K562 (cell line): ENCODE measurements around the gene AGPAT2. TPM values are rescaled to one million over a fixed set of nuclear protein-coding genes. Genes with fewer than 3 reads are reported as not detected.

Source experiments
- ATAC-seq: fragments of 200-7000 bp; cut with Tn5 transposase; 3 replicates; pipeline ENCODE4 v1.9.1; 2020; ENCODE audit warnings: moderate library complexity
- BruUV-seq: library from RNA; stranded (reverse); fragments of 400-500 nt; replicated peaks from 2 replicates; lab custom pipeline; 2021; lab: Mats Ljungman, UMichigan
- CTCF ChIA-PET: fragments of 300-600 bp; formaldehyde crosslinking; extraction: SDS; loops from one replicate; lab custom pipeline; 2021; ENCODE audit warnings: low intra/inter-chr PET ratio; lab: Yijun Ruan, JAX
- POLR2A ChIA-PET: fragments of 300-600, 350-650 bp; sonication (Branson Sonifier 250); formaldehyde crosslinking; extraction: SDS; loops from one replicate; lab custom pipeline; 2021; ENCODE audit warnings: antibody characterized with exemption, inconsistent platforms; lab: Yijun Ruan, JAX
- DNase-seq, 4 experiments: peaks; one replicate each; pipeline versions ENCODE4 v3.0.0 to v3.0.0-alpha.2; 2011 to 2018; ENCODE audit warnings: low spot score in 3 of 4, mixed read lengths in 3 of 4; ENCODE audit errors: extremely low read depth in 1 of 4
- FAIRE-seq: peaks from 2 replicates; lab custom pipeline; 2011; peaks lifted over from hg19 to GRCh38; lab: Jason Lieb, UNC
- H2AFZ ChIP-seq: 2 replicates; pipeline ENCODE4 v1.6.0; 2011; ENCODE audit warnings: low read depth, low read length, control low read depth, inconsistent platforms
- H3K27ac ChIP-seq: fragments of 200-600 bp; 3 replicates; pipeline ENCODE4 v1.8.0; 2011; ENCODE audit warnings: low read depth, mild to moderate bottlenecking, control low read depth, inconsistent platforms, low read length, moderate library complexity, mixed read lengths; ENCODE audit errors: extremely low read depth
- H3K27me3 ChIP-seq, 2 experiments: fragments of 300-600 bp in 1 of 2; 2 replicates in 1 of 2; 3 replicates in 1 of 2; pipeline versions ENCODE4 v1.6.0 to v1.8.0; 2011; ENCODE audit warnings: inconsistent platforms in 2 of 2, low read length in 2 of 2, mild to moderate bottlenecking in 1 of 2, mixed read lengths in 1 of 2, moderate library complexity in 1 of 2; ENCODE audit not compliant: control insufficient read depth in 2 of 2, insufficient read depth in 2 of 2
- H3K36me3 ChIP-seq: fragments of 300-600 bp; 3 replicates; pipeline ENCODE4 v1.8.0; 2011; ENCODE audit warnings: mild to moderate bottlenecking, low read length, inconsistent platforms; ENCODE audit not compliant: control insufficient read depth, insufficient read depth
- H3K4me1 ChIP-seq, 2 experiments: fragments of 200-600 bp in 1 of 2; replicated peaks in 1 of 2; 2 replicates in 1 of 2; 3 replicates in 1 of 2; pipeline versions ENCODE4 v1.5.1 to v1.8.0; 2011; ENCODE audit warnings: inconsistent platforms in 2 of 2, low read length in 2 of 2, mild to moderate bottlenecking in 1 of 2, mixed read lengths in 1 of 2, moderate library complexity in 1 of 2; ENCODE audit not compliant: control insufficient read depth in 2 of 2, insufficient read depth in 2 of 2
- H3K4me2 ChIP-seq: 2 replicates; pipeline ENCODE4 v1.6.1; 2011; ENCODE audit warnings: low read length, control low read depth, inconsistent platforms, mixed read lengths; ENCODE audit not compliant: insufficient read depth
- H3K4me3 ChIP-seq: fragments of 200-600 bp; sonication (generic), shearing (Covaris generic); 2 replicates; pipeline ENCODE4 v1.5.1; 2016; ENCODE audit warnings: control low read depth, inconsistent platforms
- H3K79me2 ChIP-seq: fragments of 200-600 bp; 3 replicates; pipeline ENCODE4 v1.8.0; 2011; ENCODE audit warnings: low read length, inconsistent platforms; ENCODE audit not compliant: control insufficient read depth, insufficient read depth
- H3K9ac ChIP-seq, 2 experiments: 2 replicates each; pipeline versions ENCODE4 v1.6.0 to v1.6.1; 2011; ENCODE audit warnings: low read depth in 2 of 2, low read length in 2 of 2, control low read depth in 1 of 2, inconsistent platforms in 1 of 2, mild to moderate bottlenecking in 1 of 2, mixed read lengths in 1 of 2; ENCODE audit not compliant: insufficient read depth in 1 of 2
- H3K9me1 ChIP-seq: one replicate; pipeline ENCODE4 v1.6.0; 2011; ENCODE audit warnings: inconsistent platforms, mild to moderate bottlenecking, low read length, moderate library complexity; ENCODE audit not compliant: control insufficient read depth, insufficient read depth
- H3K9me3 ChIP-seq: replicated peaks from 2 replicates; pipeline ENCODE4 v1.5.1; 2011; ENCODE audit warnings: low read depth, low read length, inconsistent platforms; ENCODE audit not compliant: control insufficient read depth, insufficient read depth
- H4K20me1 ChIP-seq: replicated peaks from 2 replicates; pipeline ENCODE4 v1.6.1; 2011; ENCODE audit warnings: low read length, inconsistent platforms, mixed read lengths; ENCODE audit not compliant: control insufficient read depth, insufficient read depth
- FOS ChIP-seq: IDR thresholded peaks from 3 replicates; pipeline ENCODE4 v1.6.1; 2011; ENCODE audit not compliant: insufficient read length; ENCODE audit errors: extremely low read depth
- KAT7 ChIP-seq: sonication (generic); formaldehyde crosslinking; IDR thresholded peaks from 2 replicates; pipeline ENCODE4 v1.8.0; 2022; ENCODE audit warnings: missing genetic modification reagents, mild to moderate bottlenecking, borderline replicate concordance
- POLR2G ChIP-seq: fragments of 200-400 bp; formaldehyde crosslinking; IDR thresholded peaks from 2 replicates; pipeline ENCODE4 v1.6.1; 2017; ENCODE audit warnings: low read depth, mild to moderate bottlenecking, antibody characterized with exemption, low read length, moderate library complexity
- RBFOX2 ChIP-seq: fragments of 200-400 bp; formaldehyde crosslinking; IDR thresholded peaks from 2 replicates; pipeline ENCODE4 v1.6.1; 2017; ENCODE audit warnings: low read depth, mild to moderate bottlenecking, low read length, moderate library complexity
- ZNF830 ChIP-seq: fragments of 250-450 bp; sonication (Bioruptor Pico); IDR thresholded peaks from 2 replicates; pipeline ENCODE4 v1.5.0; 2021; ENCODE audit warnings: mild to moderate bottlenecking
- WGBS: fragments of 100-300 bp; shearing (Covaris generic); methylation state at CpG from one replicate; pipeline ENCODE4 v1.1.6; 2016; ENCODE audit warnings: low coverage, mixed read lengths; ENCODE audit not compliant: insufficient coverage; ENCODE audit errors: missing lambda C conversion rate; 5-methylcytosine and 5-hydroxymethylcytosine counted together
- in situ Hi-C: fragments of 300-500 bp; cut with MboI; formaldehyde crosslinking; loops from 4 replicates; pipeline ENCODE4 v1.15.0; 2018; ENCODE audit warnings: inconsistent platforms, mixed read lengths
- intact Hi-C: fragments of 100-400 bp; cut with micrococcal nuclease; formaldehyde crosslinking; loops from 2 replicates; pipeline ENCODE4 v1.14.2; 2022
- polyA plus RNA-seq, 8 experiments: library from polyadenylated mRNA; depleted of rRNA in 4 of 8; stranded (reverse) in 5 of 8; unstranded in 3 of 8; fragments of >200 nt; fragmentation: Nextera tagmentation in 2 of 8; fragmentation: Illumina TruSeq in 1 of 8; extraction: Ambion mirVana in 2 of 8; extraction: Trizol in 1 of 8; gene quantifications; 2 replicates each; pipeline versions ENCODE4 v1.2.1 to v1.2.3, GENCODE V29; 2011 to 2014; ENCODE audit warnings: inconsistent platforms in 1 of 8, missing spikeins in 1 of 8
- total RNA-seq, 7 experiments: library from RNA; depleted of rRNA in 6 of 7; stranded (reverse); fragments of >200 nt in 6 of 7; fragmentation: Illumina TruSeq in 2 of 7; extraction: Trizol in 2 of 7; gene quantifications; 2 replicates each; pipeline versions ENCODE4 v1.2.1 to v1.2.3, GENCODE V29; 2011 to 2021; ENCODE audit warnings: low replicate concordance in 1 of 7

Gene AGPAT2
- total and polyA plus RNA-seq, 9 of the 15 experiments (the other 6 are each of a cell fraction or from before 2014, with no cell fraction given): 0.13 to 54.5 (median 23.9) TPM

GRCh38 chr9:136683755-136684154 is 3.5 kb downstream of the AGPAT2 start:
- Histone ChIP-seq H3K4me1 (peaks cover 10 to 83% of the 10 kb centered on the region in 2 experiments; a peak in 4 of 5 replicates), H3K9ac (peak overlapping the region in 1 of 2 experiments; percentile 47; a peak in 2 of 4 replicates), H3K27ac (no peak overlapping the region), H3K4me3 (no peak overlapping the region), H3K27me3 (no peaks in the 10 kb centered on the region), H3K36me3 (peaks cover 20% of the 10 kb centered on the region; the same call in 1 of the 3 replicates), H3K79me2 (peaks cover 68% of the 10 kb centered on the region), H3K9me3 (no peaks in the 10 kb centered on the region), H3K4me2 (no peak overlapping the region), H4K20me1 (peaks cover 6% of the 10 kb centered on the region; the same call in 1 of the 2 replicates), H2AFZ (no peak overlapping the region), H3K9me1 (peaks cover 6% of the 10 kb centered on the region)
- no peak for DNase-seq
- no peak for ATAC-seq
- in situ Hi-C loops (no loop called here), intact Hi-C loops (no loop called here)
- ChIA-PET CTCF (no interaction called here), POLR2A (interaction anchor here (0.7 to 2.4 kb wide), 4 partner anchors 11 to 32 kb away, joined by 3 to 11 read pairs (median 4); partner anchors contain the start of gene EGFL7)
- WGBS: 94% methylated on average over 13 of the region's 14 CpGs
- no TSS peak for BruUV-seq
- no peak for FAIRE-seq
- TF ChIP-seq RBFOX2 (0 out of 2 replicates have a peak, but pooled peaks have one; percentile 21), ZNF830 (CRISPR knock-in tag) (no peak)

DNA sequence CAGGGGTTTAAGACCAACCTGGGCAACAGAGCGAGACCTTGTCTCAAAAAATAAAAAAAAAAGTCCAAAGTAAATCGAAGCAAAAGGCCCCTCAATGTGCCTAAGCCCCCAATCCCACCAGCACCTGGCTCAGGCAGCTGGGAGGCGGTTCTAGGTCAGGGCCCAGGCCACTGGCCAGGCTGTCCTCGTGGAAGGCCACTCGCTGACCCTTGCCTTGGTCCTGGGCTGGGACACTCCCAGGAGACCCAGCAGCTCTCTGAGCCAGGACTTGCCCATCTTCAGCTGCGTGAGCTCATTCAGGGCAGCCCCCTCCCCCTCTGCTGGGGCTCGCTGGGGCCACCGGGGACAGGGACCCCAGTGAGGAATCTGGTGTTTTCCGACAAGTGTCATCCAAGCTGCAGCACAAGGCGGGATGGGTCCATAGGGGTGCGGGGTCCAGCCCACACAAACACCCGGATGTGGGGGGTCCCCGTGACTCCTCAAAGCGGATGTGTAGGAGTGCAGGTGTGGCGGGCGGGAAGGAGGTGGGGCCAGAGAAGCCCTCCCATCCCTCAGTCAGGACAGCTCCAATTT is 4.0 kb downstream of the AGPAT2 start:
- ATAC-seq (no peak), FAIRE-seq (no peak), DNase-seq (no peak)
- H3K36me3 ChIP-seq: peaks cover 20% of the 10 kb centered on the region; the same call in 1 of the 3 replicates
- H2AFZ ChIP-seq: no peak overlapping the region
- peaks cover 72% of the 10 kb centered on the region for H3K79me2 ChIP-seq
- H3K4me2 ChIP-seq: no peak overlapping the region
- WGBS: 91% methylated on average over 14 of the region's 16 CpGs
- no peak overlapping the region for H3K27ac ChIP-seq
- in situ Hi-C loops: no loop called here
- TF ChIP-seq RBFOX2 (peak; percentile 46), KAT7 (CRISPR knock-in tag) (no peak), FOS (no peak), POLR2G (peak; percentile 22; the same call in 1 of the 2 replicates)
- H3K9ac ChIP-seq: peak overlapping the region in 1 of 2 experiments; percentile 47; a peak in 2 of 4 replicates
- intact Hi-C loops: no loop called here
- no peak overlapping the region for H3K4me3 ChIP-seq
- H3K9me3 ChIP-seq: no peaks in the 10 kb centered on the region
- no TSS peak for BruUV-seq
- peaks cover 6% of the 10 kb centered on the region; the same call in 1 of the 2 replicates for H4K20me1 ChIP-seq
- POLR2A ChIA-PET: interaction anchor here (0.7 to 2.4 kb wide), 5 partner anchors 11 to 38 kb away, joined by 3 to 11 read pairs (median 3); partner anchors contain the start of gene EGFL7
- H3K4me1 ChIP-seq: peaks cover 10 to 82% of the 10 kb centered on the region in 2 experiments; a peak in 4 of 5 replicates
- H3K27me3 ChIP-seq: no peaks in the 10 kb centered on the region
- H3K9me1 ChIP-seq: peaks cover 6% of the 10 kb centered on the region
- CTCF ChIA-PET: no interaction called here
